SK-N-SH (cell line): ENCODE results near the gene ZMYND19. TPM values are rescaled to one million over a fixed set of nuclear protein-coding genes. Genes with fewer than 3 reads are reported as not detected.

Source experiments
- CTCF ChIA-PET: fragments of 300-600, 350-600 bp; formaldehyde crosslinking; extraction: SDS; loops from one replicate; lab custom pipeline; 2021; lab: Yijun Ruan, JAX
- POLR2A ChIA-PET: fragments of 350-600 bp; sonication (Branson Sonifier 250); formaldehyde crosslinking; extraction: SDS; loops from one replicate; lab custom pipeline; 2020; ENCODE audit warnings: antibody characterized with exemption, inconsistent platforms; lab: Yijun Ruan, JAX
- DNase-seq: peaks from one replicate; pipeline ENCODE4 v3.0.0; 2012
- H2AFZ ChIP-seq: fragments of 200-600 bp; sonication (generic); 2 replicates; pipeline ENCODE4 v1.8.1; 2016; ENCODE audit warnings: antibody characterized with exemption, mild to moderate bottlenecking, low read depth
- H3F3A ChIP-seq: fragments of 200-600 bp; sonication (generic); replicated peaks from 2 replicates; pipeline ENCODE3; 2016; ENCODE audit warnings: antibody characterized with exemption, mild to moderate bottlenecking; ENCODE audit not compliant: insufficient read depth
- H3K27ac ChIP-seq, 2 experiments: fragments of 200-500 bp in 1 of 2; fragments of 200-600 bp in 1 of 2; sonication (Bioruptor generic) in 1 of 2; sonication (generic), shearing (Covaris generic) in 1 of 2; 2 replicates each; pipeline versions ENCODE4 v1.5.1 to v1.6.1; 2014 to 2016; ENCODE audit warnings: low read depth in 2 of 2, inconsistent platforms in 1 of 2, low read length in 1 of 2, mild to moderate bottlenecking in 1 of 2, mixed read lengths in 1 of 2
- H3K27me3 ChIP-seq: fragments of 200-600 bp; sonication (generic), shearing (Covaris generic); 2 replicates; pipeline ENCODE4 v1.6.1; 2016; ENCODE audit warnings: mixed run types; ENCODE audit not compliant: insufficient read depth
- H3K36me3 ChIP-seq, 2 experiments: fragments of 200-500 bp in 1 of 2; fragments of 200-600 bp in 1 of 2; sonication (Bioruptor generic) in 1 of 2; sonication (generic) in 1 of 2; replicated peaks in 1 of 2; 2 replicates each; pipeline versions ENCODE3 to v1.5.1; 2014 to 2016; ENCODE audit warnings: low read length in 1 of 2, mild to moderate bottlenecking in 1 of 2; ENCODE audit not compliant: insufficient read depth in 2 of 2, control insufficient read depth in 1 of 2
- H3K4me1 ChIP-seq, 2 experiments: fragments of 200-500 bp in 1 of 2; fragments of 200-600 bp in 1 of 2; sonication (Bioruptor generic) in 1 of 2; sonication (generic), shearing (Covaris generic) in 1 of 2; 2 replicates each; pipeline versions ENCODE4 v1.5.1 to v1.6.1; 2014 to 2016; ENCODE audit warnings: low read depth in 1 of 2, low read length in 1 of 2, mixed run types in 1 of 2; ENCODE audit not compliant: insufficient read depth in 2 of 2, control insufficient read depth in 1 of 2
- H3K4me2 ChIP-seq: fragments of 200-600 bp; sonication (generic), shearing (Covaris generic); 2 replicates; pipeline ENCODE4 v1.6.1; 2017; ENCODE audit warnings: mixed run types
- H3K4me3 ChIP-seq, 2 experiments: fragments of 200-500 bp in 1 of 2; fragments of 200-600 bp in 1 of 2; sonication (Bioruptor generic) in 1 of 2; sonication (generic), shearing (Covaris generic) in 1 of 2; 2 replicates each; pipeline versions ENCODE4 v1.5.1 to v1.8.1; 2014 to 2016; ENCODE audit warnings: low read depth in 2 of 2, inconsistent platforms in 1 of 2, low read length in 1 of 2, mild to moderate bottlenecking in 1 of 2, mixed read lengths in 1 of 2, moderate library complexity in 1 of 2
- H3K79me2 ChIP-seq: fragments of 200-600 bp; sonication (generic); 2 replicates; pipeline ENCODE4 v1.8.1; 2017; ENCODE audit warnings: mild to moderate bottlenecking; ENCODE audit not compliant: insufficient read depth
- H3K9ac ChIP-seq: fragments of 200-600 bp; sonication (generic); 2 replicates; pipeline ENCODE4 v1.6.1; 2017; ENCODE audit warnings: mixed run types
- H3K9me2 ChIP-seq: fragments of 200-600 bp; sonication (generic); 2 replicates; pipeline ENCODE4 v1.6.1; 2017; ENCODE audit warnings: mixed run types
- H3K9me3 ChIP-seq: fragments of 200-600 bp; sonication (generic); 2 replicates; pipeline ENCODE4 v1.6.1; 2017; ENCODE audit warnings: mixed run types, mild to moderate bottlenecking, moderate library complexity
- H4K20me1 ChIP-seq: fragments of 200-600 bp; sonication (generic); 2 replicates; pipeline ENCODE4 v1.6.1; 2017; ENCODE audit warnings: mild to moderate bottlenecking, mixed run types; ENCODE audit not compliant: insufficient read depth
- ELF1 ChIP-seq: IDR thresholded peaks from 2 replicates; pipeline ENCODE4 v1.4.0; 2012
- GABPA ChIP-seq: IDR thresholded peaks from 2 replicates; pipeline ENCODE4 v1.4.0; 2012; ENCODE audit warnings: low read depth, mild to moderate bottlenecking
- GATA2 ChIP-seq: sonication (generic); formaldehyde crosslinking; IDR thresholded peaks from 2 replicates; pipeline ENCODE4 v1.5.0; 2020; ENCODE audit warnings: mild to moderate bottlenecking, missing genetic modification reagents
- MAX ChIP-seq: IDR thresholded peaks from 2 replicates; pipeline ENCODE4 v1.4.0; 2012; ENCODE audit warnings: low read depth
- RAD21 ChIP-seq: IDR thresholded peaks from 2 replicates; pipeline ENCODE4 v1.6.1; 2012; ENCODE audit warnings: mild to moderate bottlenecking, low read length
- REST ChIP-seq: IDR thresholded peaks from 2 replicates; pipeline ENCODE4 v1.6.1; 2012; ENCODE audit warnings: mild to moderate bottlenecking, low read depth, low read length, moderate library complexity
- RXRA ChIP-seq: IDR thresholded peaks from 2 replicates; pipeline ENCODE4 v1.4.0; 2012; ENCODE audit warnings: low read depth, mild to moderate bottlenecking, borderline replicate concordance
- SIN3A ChIP-seq: IDR thresholded peaks from 2 replicates; pipeline ENCODE4 v1.6.1; 2012; ENCODE audit warnings: low read depth, mild to moderate bottlenecking, low read length, moderate library complexity, borderline replicate concordance
- USF1 ChIP-seq: IDR thresholded peaks from 2 replicates; pipeline ENCODE4 v1.4.0; 2012; ENCODE audit warnings: low read depth, borderline replicate concordance
- ZBTB33 ChIP-seq: IDR thresholded peaks from 2 replicates; pipeline ENCODE4 v1.4.0; 2012; ENCODE audit warnings: low read depth, borderline replicate concordance
- WGBS: methylation state at CpG from one replicate; pipeline ENCODE4 v1.1.6; 2017; ENCODE audit warnings: low lambda C conversion rate; 5-methylcytosine and 5-hydroxymethylcytosine counted together
- polyA plus RNA-seq, 3 experiments: library from polyadenylated mRNA; depleted of rRNA; stranded (reverse); fragments of >200 nt; gene quantifications; 2 replicates each; pipeline ENCODE4 v1.2.3, GENCODE V29; 2012

Gene ZMYND19
- polyA plus RNA-seq, 1 of the 3 experiments (the other 2 are of a cell fraction), result 43.1 TPM

- Histone ChIP-seq H3K36me3 (peaks cover 0 to 21% of the 10 kb centered on the region in 2 experiments), H3K79me2 (peaks cover 59% of the 10 kb centered on the region), H3K27me3 (no peaks in the 10 kb centered on the region), H3K4me2 (no peak overlapping the region), H2AFZ (no peak overlapping the region), H4K20me1 (no peaks in the 10 kb centered on the region; the same call in 1 of the 2 replicates), H3K27ac (no peak overlapping the region), H3K9ac (no peak overlapping the region), H3K4me3 (no peak overlapping the region), H3K9me3 (no peaks in the 10 kb centered on the region), H3K9me2 (no peaks in the 10 kb centered on the region), H3K4me1 (peaks cover 15 to 23% of the 10 kb centered on the region in 2 experiments; a peak in 3 of 4 replicates), H3F3A (peaks cover 5% of the 10 kb centered on the region)
- ChIA-PET POLR2A (no interaction called here), CTCF (no interaction called here)
- no peak for DNase-seq
- 90% methylated on average over 3 of the region's 6 CpGs for whole genome bisulfite sequencing
- TF ChIP-seq RAD21 (no peak), ELF1 (no peak), RXRA (no peak), GATA2 (CRISPR knock-in tag) (no peak), ZBTB33 (no peak), MAX (no peak), REST (no peak), SIN3A (no peak)
Measured at GRCh38 chr9:137610944-137611343, 20.6 kb upstream of the ZMYND19 start.

- ChIA-PET POLR2A (interaction anchor here (1.1 kb wide), 1 partner anchor 11 kb away, joined by 4 read pairs; the partner anchor contains the start of gene EHMT1), CTCF (interaction anchor here (1.1 to 1.4 kb wide), 2 partner anchors 13 to 25 kb away, joined by 3 to 5 read pairs; no protein-coding TSS in a partner anchor)
- Histone ChIP-seq H3K4me1 (peaks cover 10 to 24% of the 10 kb centered on the region in 2 experiments; a peak in 3 of 4 replicates), H3K27me3 (no peaks in the 10 kb centered on the region), H3K27ac (no peak overlapping the region), H3K9ac (no peak overlapping the region), H4K20me1 (no peaks in the 10 kb centered on the region; the same call in 1 of the 2 replicates), H3K36me3 (no peaks in the 10 kb centered on the region), H3K4me3 (peak overlapping the region in 1 of 2 experiments; percentile 76; a peak in 1 of 4 replicates), H3K9me3 (no peaks in the 10 kb centered on the region), H3K9me2 (no peaks in the 10 kb centered on the region), H2AFZ (no peak overlapping the region), H3K4me2 (peak overlapping the region; percentile 92), H3K79me2 (peaks cover 47% of the 10 kb centered on the region), H3F3A (peaks cover 17% of the 10 kb centered on the region)
- 86% methylated on average over 15 of the region's 17 CpGs for WGBS
- no peak for TF ChIP-seq USF1
- no peak for TF ChIP-seq GABPA
- DNase-seq, result no peak
Measured at GRCh38 chr9:137607141-137607857, 17.0 kb upstream of the ZMYND19 start.
